Mucosa of stomach (tissue), 1 donor: ENCODE results near the gene ASB13.

Source experiments
- H3K27me3 ChIP-seq: one replicate; pipeline ENCODE4 v1.7.0; 2013; ENCODE audit warnings: mild to moderate bottlenecking, low read length; ENCODE audit not compliant: control insufficient read depth, insufficient read depth
- H3K36me3 ChIP-seq: one replicate; pipeline ENCODE4 v1.7.0; 2013; ENCODE audit warnings: low read length; ENCODE audit not compliant: control insufficient read depth, insufficient read depth
- H3K4me1 ChIP-seq: one replicate; pipeline ENCODE4 v1.7.0; 2013; ENCODE audit warnings: mild to moderate bottlenecking, low read length; ENCODE audit not compliant: control insufficient read depth, insufficient read depth
- H3K4me3 ChIP-seq: one replicate; pipeline ENCODE4 v1.7.0; 2013; ENCODE audit warnings: low read length
- H3K9ac ChIP-seq: one replicate; pipeline ENCODE4 v1.7.0; 2013; ENCODE audit warnings: mild to moderate bottlenecking, low read length, moderate library complexity
- H3K9me3 ChIP-seq: one replicate; pipeline ENCODE4 v1.7.0; 2013; ENCODE audit warnings: mild to moderate bottlenecking, low read length, moderate library complexity; ENCODE audit not compliant: control insufficient read depth
- donor health status: Pancreatic carcinoma.

Gene ASB13

GRCh38 chr10:5666841-5667630, 641 bp upstream of the ASB13 start:
- no peaks in the 10 kb centered on the region for H3K27me3 ChIP-seq
- no peaks in the 10 kb centered on the region for H3K9me3 ChIP-seq
- H3K36me3 ChIP-seq = no peaks in the 10 kb centered on the region
- H3K4me3 ChIP-seq = no peak overlapping the region
- H3K9ac ChIP-seq = no peak overlapping the region
- H3K4me1 ChIP-seq = peaks cover 26% of the 10 kb centered on the region

- Histone ChIP-seq H3K4me1 (peaks cover 34% of the 10 kb centered on the region), H3K36me3 (no peaks in the 10 kb centered on the region), H3K9ac (peak overlapping the region; percentile 80), H3K9me3 (no peaks in the 10 kb centered on the region), H3K4me3 (peak overlapping the region; percentile 22), H3K27me3 (no peaks in the 10 kb centered on the region)
These were observed 905 bp downstream of the ASB13 start for GRCh38 chr10:5665373-5666007.

- no peak overlapping the region for H3K9ac ChIP-seq
- no peaks in the 10 kb centered on the region for H3K9me3 ChIP-seq
- H3K4me3 ChIP-seq = no peak overlapping the region
- H3K36me3 ChIP-seq = no peaks in the 10 kb centered on the region
- H3K4me1 ChIP-seq = peaks cover 50% of the 10 kb centered on the region
- no peaks in the 10 kb centered on the region for H3K27me3 ChIP-seq
These were observed 2.5 kb downstream of the ASB13 start for GRCh38 chr10:5663692-5664427.

- Histone ChIP-seq H3K4me1 (peaks cover 51% of the 10 kb centered on the region), H3K9me3 (no peaks in the 10 kb centered on the region), H3K36me3 (no peaks in the 10 kb centered on the region), H3K27me3 (no peaks in the 10 kb centered on the region), H3K9ac (no peak overlapping the region), H3K4me3 (no peak overlapping the region)
These were observed 3.5 kb downstream of the ASB13 start for GRCh38 chr10:5662708-5663579.

GRCh38 chr10:5661043-5661442, 5.4 kb downstream of the ASB13 start:
- Histone ChIP-seq H3K4me3 (no peak overlapping the region), H3K4me1 (peaks cover 37% of the 10 kb centered on the region), H3K9ac (no peak overlapping the region), H3K36me3 (no peaks in the 10 kb centered on the region), H3K27me3 (no peaks in the 10 kb centered on the region), H3K9me3 (no peaks in the 10 kb centered on the region)

GRCh38 chr10:5659702-5660528, 6.5 kb downstream of the ASB13 start:
- Histone ChIP-seq H3K4me3 (no peak overlapping the region), H3K27me3 (no peaks in the 10 kb centered on the region), H3K9me3 (no peaks in the 10 kb centered on the region), H3K4me1 (peaks cover 41% of the 10 kb centered on the region), H3K36me3 (no peaks in the 10 kb centered on the region), H3K9ac (no peak overlapping the region)

GRCh38 chr10:5658871-5659618, 7.3 kb downstream of the ASB13 start:
- no peak overlapping the region for H3K9ac ChIP-seq
- H3K9me3 ChIP-seq = no peaks in the 10 kb centered on the region
- no peaks in the 10 kb centered on the region for H3K27me3 ChIP-seq
- peaks cover 48% of the 10 kb centered on the region for H3K4me1 ChIP-seq
- H3K36me3 ChIP-seq = no peaks in the 10 kb centered on the region
- no peak overlapping the region for H3K4me3 ChIP-seq

GRCh38 chr10:5656737-5657579, 9.4 kb downstream of the ASB13 start:
- H3K9me3 ChIP-seq = no peaks in the 10 kb centered on the region
- H3K9ac ChIP-seq = no peak overlapping the region
- no peaks in the 10 kb centered on the region for H3K36me3 ChIP-seq
- H3K4me3 ChIP-seq = no peak overlapping the region
- H3K27me3 ChIP-seq = no peaks in the 10 kb centered on the region
- H3K4me1 ChIP-seq = peaks cover 61% of the 10 kb centered on the region

GRCh38 chr10:5655121-5655520, 11.3 kb downstream of the ASB13 start:
- H3K36me3 ChIP-seq = no peaks in the 10 kb centered on the region
- H3K27me3 ChIP-seq = no peaks in the 10 kb centered on the region
- no peak overlapping the region for H3K4me3 ChIP-seq
- H3K4me1 ChIP-seq = peaks cover 58% of the 10 kb centered on the region
- H3K9me3 ChIP-seq = no peaks in the 10 kb centered on the region
- H3K9ac ChIP-seq = no peak overlapping the region

GRCh38 chr10:5654218-5654755, 12.1 kb downstream of the ASB13 start:
- no peaks in the 10 kb centered on the region for H3K36me3 ChIP-seq
- H3K27me3 ChIP-seq = no peaks in the 10 kb centered on the region
- H3K9me3 ChIP-seq = no peaks in the 10 kb centered on the region
- H3K4me1 ChIP-seq = peaks cover 50% of the 10 kb centered on the region
- no peak overlapping the region for H3K4me3 ChIP-seq
- no peak overlapping the region for H3K9ac ChIP-seq
